H1 (cell line): ENCODE results near the gene TNPO3. TPM values are rescaled to one million over a fixed set of nuclear protein-coding genes. Genes with fewer than 3 reads are reported as not detected.

Experiments
- polyA plus RNA-seq, 7 experiments: library from polyadenylated mRNA; depleted of rRNA in 3 of 7; stranded (reverse) in 5 of 7; unstranded in 2 of 7; fragments of >200 nt in 5 of 7; fragments of 200-250 nt in 2 of 7; gene quantifications; 1 replicate in 5 of 7; 2 replicates in 1 of 7; 4 replicates in 1 of 7; pipeline versions ENCODE4 v1.2.1 to v1.2.3, GENCODE V29; 2011 to 2013; ENCODE audit warnings: missing spikeins in 2 of 7, mixed read lengths in 2 of 7
- total RNA-seq: library from RNA; stranded (reverse); fragmentation: NEBNext Ultra II Directional; extraction: Animal tissue kit (Norgen Biotek cat#: 25700); gene quantifications from 2 replicates; pipeline ENCODE4 v1.2.1, GENCODE V29; 2021
- TF ChIP-seq, protein P1 (sequence below): fragments of 300-600 bp; sonication (generic); IDR thresholded peaks from 2 replicates; pipeline ENCODE4 v1.7.1; 2012; ENCODE audit warnings: low read length, moderate library complexity, mild to moderate bottlenecking, inconsistent platforms; ENCODE audit not compliant: insufficient replicate concordance

The TNPO3 gene
- total and polyA plus RNA-seq, 2 of the 8 experiments (the other 6 are each of a cell fraction or from before 2014, with no cell fraction given), result 67.6 to 99.2 TPM

DNA sequence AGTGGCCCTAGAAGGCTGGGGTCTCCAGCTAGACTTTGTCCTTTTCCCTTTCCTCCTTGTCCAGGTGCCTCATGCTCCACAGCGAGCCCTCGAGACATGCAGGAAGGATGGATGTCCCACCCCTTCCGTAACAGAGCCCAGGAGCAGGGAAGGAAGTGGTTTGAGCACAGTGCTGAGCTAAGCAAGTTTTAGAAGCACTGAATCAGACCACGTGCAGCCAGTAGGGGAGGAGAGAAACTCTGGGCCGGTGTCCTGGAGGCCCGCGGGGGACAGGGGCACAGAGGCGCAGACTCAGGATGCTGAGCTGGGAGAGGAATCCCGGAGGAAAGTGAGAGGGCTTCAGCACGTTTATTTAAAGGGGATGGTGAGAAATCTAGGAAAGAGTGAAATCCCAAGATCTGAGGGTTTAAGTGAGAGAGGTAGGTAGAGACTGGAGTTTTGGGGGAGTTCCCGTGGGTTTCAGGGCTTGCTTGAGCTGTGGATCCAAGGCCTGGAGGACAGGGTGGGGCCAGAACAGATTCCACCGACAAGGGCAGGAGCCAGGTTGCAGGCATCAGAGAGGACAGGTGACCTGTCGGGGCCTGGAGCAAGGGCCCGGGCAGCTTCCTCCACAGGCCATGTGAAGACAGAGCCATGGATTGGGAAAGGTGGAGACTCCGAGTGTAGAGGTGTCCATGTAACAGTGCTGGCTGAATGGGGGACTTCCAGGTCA lies 121.6 kb downstream of the TNPO3 start (continued):
- TF ChIP-seq, protein P1, sequence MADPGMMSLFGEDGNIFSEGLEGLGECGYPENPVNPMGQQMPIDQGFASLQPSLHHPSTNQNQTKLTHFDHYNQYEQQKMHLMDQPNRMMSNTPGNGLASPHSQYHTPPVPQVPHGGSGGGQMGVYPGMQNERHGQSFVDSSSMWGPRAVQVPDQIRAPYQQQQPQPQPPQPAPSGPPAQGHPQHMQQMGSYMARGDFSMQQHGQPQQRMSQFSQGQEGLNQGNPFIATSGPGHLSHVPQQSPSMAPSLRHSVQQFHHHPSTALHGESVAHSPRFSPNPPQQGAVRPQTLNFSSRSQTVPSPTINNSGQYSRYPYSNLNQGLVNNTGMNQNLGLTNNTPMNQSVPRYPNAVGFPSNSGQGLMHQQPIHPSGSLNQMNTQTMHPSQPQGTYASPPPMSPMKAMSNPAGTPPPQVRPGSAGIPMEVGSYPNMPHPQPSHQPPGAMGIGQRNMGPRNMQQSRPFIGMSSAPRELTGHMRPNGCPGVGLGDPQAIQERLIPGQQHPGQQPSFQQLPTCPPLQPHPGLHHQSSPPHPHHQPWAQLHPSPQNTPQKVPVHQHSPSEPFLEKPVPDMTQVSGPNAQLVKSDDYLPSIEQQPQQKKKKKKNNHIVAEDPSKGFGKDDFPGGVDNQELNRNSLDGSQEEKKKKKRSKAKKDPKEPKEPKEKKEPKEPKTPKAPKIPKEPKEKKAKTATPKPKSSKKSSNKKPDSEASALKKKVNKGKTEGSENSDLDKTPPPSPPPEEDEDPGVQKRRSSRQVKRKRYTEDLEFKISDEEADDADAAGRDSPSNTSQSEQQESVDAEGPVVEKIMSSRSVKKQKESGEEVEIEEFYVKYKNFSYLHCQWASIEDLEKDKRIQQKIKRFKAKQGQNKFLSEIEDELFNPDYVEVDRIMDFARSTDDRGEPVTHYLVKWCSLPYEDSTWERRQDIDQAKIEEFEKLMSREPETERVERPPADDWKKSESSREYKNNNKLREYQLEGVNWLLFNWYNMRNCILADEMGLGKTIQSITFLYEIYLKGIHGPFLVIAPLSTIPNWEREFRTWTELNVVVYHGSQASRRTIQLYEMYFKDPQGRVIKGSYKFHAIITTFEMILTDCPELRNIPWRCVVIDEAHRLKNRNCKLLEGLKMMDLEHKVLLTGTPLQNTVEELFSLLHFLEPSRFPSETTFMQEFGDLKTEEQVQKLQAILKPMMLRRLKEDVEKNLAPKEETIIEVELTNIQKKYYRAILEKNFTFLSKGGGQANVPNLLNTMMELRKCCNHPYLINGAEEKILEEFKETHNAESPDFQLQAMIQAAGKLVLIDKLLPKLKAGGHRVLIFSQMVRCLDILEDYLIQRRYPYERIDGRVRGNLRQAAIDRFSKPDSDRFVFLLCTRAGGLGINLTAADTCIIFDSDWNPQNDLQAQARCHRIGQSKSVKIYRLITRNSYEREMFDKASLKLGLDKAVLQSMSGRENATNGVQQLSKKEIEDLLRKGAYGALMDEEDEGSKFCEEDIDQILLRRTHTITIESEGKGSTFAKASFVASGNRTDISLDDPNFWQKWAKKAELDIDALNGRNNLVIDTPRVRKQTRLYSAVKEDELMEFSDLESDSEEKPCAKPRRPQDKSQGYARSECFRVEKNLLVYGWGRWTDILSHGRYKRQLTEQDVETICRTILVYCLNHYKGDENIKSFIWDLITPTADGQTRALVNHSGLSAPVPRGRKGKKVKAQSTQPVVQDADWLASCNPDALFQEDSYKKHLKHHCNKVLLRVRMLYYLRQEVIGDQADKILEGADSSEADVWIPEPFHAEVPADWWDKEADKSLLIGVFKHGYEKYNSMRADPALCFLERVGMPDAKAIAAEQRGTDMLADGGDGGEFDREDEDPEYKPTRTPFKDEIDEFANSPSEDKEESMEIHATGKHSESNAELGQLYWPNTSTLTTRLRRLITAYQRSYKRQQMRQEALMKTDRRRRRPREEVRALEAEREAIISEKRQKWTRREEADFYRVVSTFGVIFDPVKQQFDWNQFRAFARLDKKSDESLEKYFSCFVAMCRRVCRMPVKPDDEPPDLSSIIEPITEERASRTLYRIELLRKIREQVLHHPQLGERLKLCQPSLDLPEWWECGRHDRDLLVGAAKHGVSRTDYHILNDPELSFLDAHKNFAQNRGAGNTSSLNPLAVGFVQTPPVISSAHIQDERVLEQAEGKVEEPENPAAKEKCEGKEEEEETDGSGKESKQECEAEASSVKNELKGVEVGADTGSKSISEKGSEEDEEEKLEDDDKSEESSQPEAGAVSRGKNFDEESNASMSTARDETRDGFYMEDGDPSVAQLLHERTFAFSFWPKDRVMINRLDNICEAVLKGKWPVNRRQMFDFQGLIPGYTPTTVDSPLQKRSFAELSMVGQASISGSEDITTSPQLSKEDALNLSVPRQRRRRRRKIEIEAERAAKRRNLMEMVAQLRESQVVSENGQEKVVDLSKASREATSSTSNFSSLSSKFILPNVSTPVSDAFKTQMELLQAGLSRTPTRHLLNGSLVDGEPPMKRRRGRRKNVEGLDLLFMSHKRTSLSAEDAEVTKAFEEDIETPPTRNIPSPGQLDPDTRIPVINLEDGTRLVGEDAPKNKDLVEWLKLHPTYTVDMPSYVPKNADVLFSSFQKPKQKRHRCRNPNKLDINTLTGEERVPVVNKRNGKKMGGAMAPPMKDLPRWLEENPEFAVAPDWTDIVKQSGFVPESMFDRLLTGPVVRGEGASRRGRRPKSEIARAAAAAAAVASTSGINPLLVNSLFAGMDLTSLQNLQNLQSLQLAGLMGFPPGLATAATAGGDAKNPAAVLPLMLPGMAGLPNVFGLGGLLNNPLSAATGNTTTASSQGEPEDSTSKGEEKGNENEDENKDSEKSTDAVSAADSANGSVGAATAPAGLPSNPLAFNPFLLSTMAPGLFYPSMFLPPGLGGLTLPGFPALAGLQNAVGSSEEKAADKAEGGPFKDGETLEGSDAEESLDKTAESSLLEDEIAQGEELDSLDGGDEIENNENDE, result no peak
